ENCODE measurements around the gene TECPR2. TPM values are rescaled to one million over a fixed set of nuclear protein-coding genes. Genes with fewer than 3 reads are reported as not detected.

TECPR2 gene
- total RNA-seq, 2 donors from 2014 or later: 7.0 to 51.4 TPM

GRCh38 chr14:102471921-102472790 is 109.4 kb downstream of the TECPR2 start:
- no peak for TF ChIP-seq POLR2A (IDR thresholded peaks at IDR 0.05)
- TF ChIP-seq, protein P1, sequence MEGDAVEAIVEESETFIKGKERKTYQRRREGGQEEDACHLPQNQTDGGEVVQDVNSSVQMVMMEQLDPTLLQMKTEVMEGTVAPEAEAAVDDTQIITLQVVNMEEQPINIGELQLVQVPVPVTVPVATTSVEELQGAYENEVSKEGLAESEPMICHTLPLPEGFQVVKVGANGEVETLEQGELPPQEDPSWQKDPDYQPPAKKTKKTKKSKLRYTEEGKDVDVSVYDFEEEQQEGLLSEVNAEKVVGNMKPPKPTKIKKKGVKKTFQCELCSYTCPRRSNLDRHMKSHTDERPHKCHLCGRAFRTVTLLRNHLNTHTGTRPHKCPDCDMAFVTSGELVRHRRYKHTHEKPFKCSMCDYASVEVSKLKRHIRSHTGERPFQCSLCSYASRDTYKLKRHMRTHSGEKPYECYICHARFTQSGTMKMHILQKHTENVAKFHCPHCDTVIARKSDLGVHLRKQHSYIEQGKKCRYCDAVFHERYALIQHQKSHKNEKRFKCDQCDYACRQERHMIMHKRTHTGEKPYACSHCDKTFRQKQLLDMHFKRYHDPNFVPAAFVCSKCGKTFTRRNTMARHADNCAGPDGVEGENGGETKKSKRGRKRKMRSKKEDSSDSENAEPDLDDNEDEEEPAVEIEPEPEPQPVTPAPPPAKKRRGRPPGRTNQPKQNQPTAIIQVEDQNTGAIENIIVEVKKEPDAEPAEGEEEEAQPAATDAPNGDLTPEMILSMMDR (IDR thresholded peaks at IDR 0.05): no peak
- H3K27ac ChIP-seq: no peak overlapping the region
- no peaks in the 10 kb centered on the region for H3K36me3 ChIP-seq (replicated peaks in 1 of 2; ENCODE audit: insufficient read depth in 1 of 2, low read depth in 2 of 2)
- DNase-seq (no peak), ATAC-seq (no peak)
- WGBS, 2 donors: 87 to 89% methylated on average over 6 to 8 of the region's 8 CpGs
- no peaks in the 10 kb centered on the region for H3K27me3 ChIP-seq
- intact Hi-C loops (cut with DNase I): no loop called here
- H3K4me1 ChIP-seq: no peaks in the 10 kb centered on the region
- no peaks in the 10 kb centered on the region for H3K9me3 ChIP-seq
- H3K4me3 ChIP-seq: no peak overlapping the region

GRCh38 chr14:102472791-102473150 is 110.0 kb downstream of the TECPR2 start:
- Histone ChIP-seq H3K27ac (no peak overlapping the region), H3K36me3 (replicated peaks in 1 of 2; ENCODE audit: insufficient read depth in 1 of 2, low read depth in 2 of 2) (no peaks in the 10 kb centered on the region), H3K4me3 (no peak overlapping the region), H3K4me1 (no peaks in the 10 kb centered on the region), H3K9me3 (no peaks in the 10 kb centered on the region), H3K27me3 (no peaks in the 10 kb centered on the region)
- ATAC-seq (no peak), DNase-seq (no peak)
- intact Hi-C loops (cut with DNase I): no loop called here
- no peak for TF ChIP-seq POLR2A (IDR thresholded peaks at IDR 0.05)
- TF ChIP-seq, protein P1 (IDR thresholded peaks at IDR 0.05): no peak
- WGBS, 2 donors: 79 to 92% methylated on average over 5 to 9 of the region's 9 CpGs

DNA sequence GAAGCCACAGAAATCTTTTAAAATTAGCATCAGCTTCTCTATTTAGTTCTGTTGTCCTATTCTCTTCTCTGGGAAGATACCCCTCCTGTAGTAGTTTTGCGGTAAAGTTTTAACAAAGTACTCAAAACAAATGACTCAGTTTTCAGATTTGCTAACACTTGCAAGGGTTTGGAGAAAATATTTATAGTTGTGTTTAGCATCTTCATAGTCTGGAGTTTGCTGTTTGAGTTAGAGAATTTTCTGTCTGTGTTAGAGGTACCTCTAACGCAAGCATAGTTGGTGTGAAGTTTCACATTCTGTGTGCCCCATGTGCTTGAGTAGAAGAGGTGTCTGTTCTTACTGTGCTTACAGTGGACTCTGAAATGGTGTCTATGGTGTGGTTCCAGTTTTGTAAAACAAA is 110.8 kb downstream of the TECPR2 start:
- Histone ChIP-seq H3K27ac (no peak overlapping the region), H3K4me1 (no peaks in the 10 kb centered on the region), H3K27me3 (no peaks in the 10 kb centered on the region), H3K4me3 (no peak overlapping the region), H3K9me3 (no peaks in the 10 kb centered on the region), H3K36me3 (replicated peaks in 1 of 2; ENCODE audit: insufficient read depth in 1 of 2, low read depth in 2 of 2) (no peaks in the 10 kb centered on the region)
- intact Hi-C loops (cut with DNase I): no loop called here
- no peak for DNase-seq
- ATAC-seq: no peak
- no peak for TF ChIP-seq POLR2A (IDR thresholded peaks at IDR 0.05)
- TF ChIP-seq, protein P1 (IDR thresholded peaks at IDR 0.05): no peak
- WGBS, 2 donors: 93 to 100% methylated on average over 2 of the region's 2 CpGs

- no peaks in the 10 kb centered on the region for H3K36me3 ChIP-seq (replicated peaks in 1 of 2; ENCODE audit: insufficient read depth in 1 of 2, low read depth in 2 of 2)
- no peak overlapping the region for H3K4me3 ChIP-seq
- H3K4me1 ChIP-seq: peaks cover 9% of the 10 kb centered on the region
- DNase-seq (peak; percentile 27 to 72 (median 48)), ATAC-seq (no peak)
- 63 to 77% methylated on average over 3 to 5 of the region's 5 CpGs for WGBS, 2 donors
- H3K27ac ChIP-seq: no peak overlapping the region
- intact Hi-C loops (cut with DNase I): no loop called here
- no peaks in the 10 kb centered on the region for H3K9me3 ChIP-seq
- TF ChIP-seq POLR2A (IDR thresholded peaks at IDR 0.05): no peak
- TF ChIP-seq, protein P1 (IDR thresholded peaks at IDR 0.05): no peak
- no peaks in the 10 kb centered on the region for H3K27me3 ChIP-seq
Observed at GRCh38 chr14:102474934-102475333, 112.2 kb downstream of the TECPR2 start.

DNA sequence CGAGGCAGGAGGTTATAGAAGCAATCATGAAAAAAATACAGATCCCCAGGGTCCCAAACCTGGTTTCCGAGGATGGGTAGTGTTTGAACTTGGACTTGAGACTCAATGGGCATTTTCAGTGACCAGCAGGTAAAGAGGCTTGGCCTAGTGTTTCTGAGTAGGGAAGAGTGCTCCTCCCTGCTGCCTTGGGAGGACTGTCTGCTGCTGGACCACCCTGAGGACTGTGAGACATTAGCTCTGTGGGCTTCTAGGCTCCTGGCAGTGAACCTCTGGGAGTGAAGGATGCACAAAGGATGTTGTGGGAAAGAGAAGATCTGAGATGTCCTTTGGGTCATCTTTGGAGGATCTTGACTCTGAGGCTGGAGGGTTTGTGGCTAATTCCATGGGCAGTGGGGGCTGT is 116.4 kb downstream of the TECPR2 start:
- TF ChIP-seq POLR2A (IDR thresholded peaks at IDR 0.05): no peak
- TF ChIP-seq, protein P1 (IDR thresholded peaks at IDR 0.05): no peak
- H3K9me3 ChIP-seq: no peaks in the 10 kb centered on the region
- WGBS, 2 donors: 94 to 100% methylated on average over 2 of the region's 2 CpGs
- no peak overlapping the region for H3K4me3 ChIP-seq
- no peaks in the 10 kb centered on the region for H3K36me3 ChIP-seq (replicated peaks in 1 of 2; ENCODE audit: insufficient read depth in 1 of 2, low read depth in 2 of 2)
- ATAC-seq (no peak), DNase-seq (no peak)
- no peaks in the 10 kb centered on the region for H3K27me3 ChIP-seq
- intact Hi-C loops (cut with DNase I): no loop called here
- H3K4me1 ChIP-seq: peaks cover 9% of the 10 kb centered on the region
- peak overlapping the region in 3 of 4 donors; percentile 41 to 61 (median 47) for H3K27ac ChIP-seq

All from body of pancreas (tissue), 4 donors.